Vagina (tissue), 2 donors: ENCODE data around the gene TMC4. TPM values are rescaled to one million over a fixed set of nuclear protein-coding genes. Genes with fewer than 3 reads are reported as not detected.

Experiments
- DNase-seq, 2 donors: peaks; one replicate each; pipeline ENCODE4 v3.0.0-alpha.2; 2017; ENCODE audit errors: extremely low spot score in 2 of 2
- H3K27ac ChIP-seq: fragments of 200-600 bp; sonication (generic); one replicate; pipeline ENCODE4 v1.5.1; 2019
- H3K27me3 ChIP-seq: fragments of 200-600 bp; sonication (generic); one replicate; pipeline ENCODE4 v1.5.1; 2019
- H3K36me3 ChIP-seq, 2 donors: fragments of 200-600 bp; sonication (generic); one replicate each; pipeline ENCODE4 v1.5.1; 2017 to 2019
- H3K4me1 ChIP-seq: fragments of 200-600 bp; sonication (generic); one replicate; pipeline ENCODE4 v1.5.1; 2019
- H3K4me3 ChIP-seq, 2 donors: fragments of 200-600 bp; sonication (generic); 1 replicate in 1 of 2; 2 replicates in 1 of 2; pipeline ENCODE4 v1.5.1; 2016 to 2019
- H3K9me3 ChIP-seq: fragments of 200-600 bp; sonication (generic); one replicate; pipeline ENCODE4 v1.5.1; 2019
- CTCF ChIP-seq, 3 experiments: fragments of 450-650 bp in 2 of 3; fragments of 200-600 bp in 1 of 3; sonication (generic) in 1 of 3; IDR thresholded peaks; one replicate each; pipeline ENCODE4 v1.5.1; 2017 to 2019; ENCODE audit warnings: antibody characterized with exemption in 3 of 3, mild to moderate bottlenecking in 2 of 3, moderate library complexity in 2 of 3
- POLR2A ChIP-seq, 2 donors: fragments of 450-650 bp; IDR thresholded peaks; one replicate each; pipeline ENCODE4 v1.6.1; 2017; ENCODE audit warnings: antibody characterized with exemption in 2 of 2, mild to moderate bottlenecking in 2 of 2, moderate library complexity in 2 of 2
- POLR2AphosphoS5 ChIP-seq, 2 donors: sonication (generic); formaldehyde crosslinking; IDR thresholded peaks; one replicate each; pipeline ENCODE4 v1.9.0; 2017; ENCODE audit warnings: antibody characterized with exemption in 2 of 2, mild to moderate bottlenecking in 2 of 2, low read depth in 1 of 2; ENCODE audit not compliant: insufficient read depth in 1 of 2
- intact Hi-C: fragments of 100-400 bp; cut with DNase I; formaldehyde crosslinking; loops from one replicate; pipeline ENCODE4 v1.15.1; 2023
- total RNA-seq: library from RNA; depleted of rRNA; stranded (reverse); fragments of >200 nt; gene quantifications from one replicate; pipeline ENCODE4 v1.2.3, GENCODE V29; 2016

Gene TMC4
- total RNA-seq, 1 donor from 2014 or later = 22.3 TPM

- intact Hi-C loops = no loop called here
- H3K27ac ChIP-seq = peak overlapping the region; percentile 89
- H3K4me3 ChIP-seq = peak overlapping the region; percentile 78 to 88
- H3K36me3 ChIP-seq = peaks cover 0 to 14% of the 10 kb centered on the region in 2 donors
- H3K9me3 ChIP-seq = no peaks in the 10 kb centered on the region
- DNase-seq = no peak
- peaks cover 50% of the 10 kb centered on the region for H3K4me1 ChIP-seq
- TF ChIP-seq POLR2AphosphoS5 (IDR thresholded peaks at IDR 0.05; ENCODE audit: insufficient read depth in 1 of 2, low read depth in 1 of 2) (no peak), POLR2A (IDR thresholded peaks at IDR 0.05) (no peak), CTCF (IDR thresholded peaks at IDR 0.05) (no peak)
- H3K27me3 ChIP-seq = no peaks in the 10 kb centered on the region
These were observed 34.3 kb downstream of the TMC4 start for GRCh38 chr19:54138489-54139256.

GRCh38 chr19:54137699-54138488 lies 35.1 kb downstream of the TMC4 start, which contains the start of gene CNOT3:
TSS of gene CNOT3 (plus strand) at chr19:54137762. CDS start at chr19:54142979, 5,217 bp downstream.
- intact Hi-C loops = no loop called here
- no peak for DNase-seq
- Histone ChIP-seq H3K4me1 (peaks cover 50% of the 10 kb centered on the region), H3K4me3 (peak within 1 kb of the TSS; percentile 78 to 88), H3K9me3 (no peaks in the 10 kb centered on the region), H3K27ac (peak within 1 kb of the TSS; percentile 89), H3K27me3 (no peaks in the 10 kb centered on the region), H3K36me3 (peaks cover 0 to 6% of the 10 kb centered on the region in 2 donors)
- peak; percentile 88 to 96 for TF ChIP-seq POLR2A (IDR thresholded peaks at IDR 0.05)
- TF ChIP-seq POLR2AphosphoS5 (IDR thresholded peaks at IDR 0.05; ENCODE audit: insufficient read depth in 1 of 2, low read depth in 1 of 2) = peak in 1 of 2 donors; percentile 94
- TF ChIP-seq CTCF (IDR thresholded peaks at IDR 0.05) = no peak

- Histone ChIP-seq H3K4me1 (peaks cover 50% of the 10 kb centered on the region), H3K27ac (peak overlapping the region; percentile 89), H3K36me3 (no peaks in the 10 kb centered on the region), H3K9me3 (no peaks in the 10 kb centered on the region), H3K4me3 (peak overlapping the region; percentile 78 to 88), H3K27me3 (no peaks in the 10 kb centered on the region)
- intact Hi-C loops = no loop called here
- TF ChIP-seq POLR2A (IDR thresholded peaks at IDR 0.05) (no peak), CTCF (IDR thresholded peaks at IDR 0.05) (no peak), POLR2AphosphoS5 (IDR thresholded peaks at IDR 0.05; ENCODE audit: insufficient read depth in 1 of 2, low read depth in 1 of 2) (peak in 1 of 2 donors; percentile 87)
- DNase-seq = peak; percentile 100
These were observed 35.9 kb downstream of the TMC4 start for GRCh38 chr19:54136864-54137698.

GRCh38 chr19:54136086-54136863 lies 36.7 kb downstream of the TMC4 start:
- intact Hi-C loops = no loop called here
- DNase-seq = peak in 1 of 2 donors; percentile 91
- no peaks in the 10 kb centered on the region for H3K36me3 ChIP-seq
- peak overlapping the region; percentile 47 for H3K4me3 ChIP-seq
- peak overlapping the region; percentile 29 for H3K27ac ChIP-seq
- peaks cover 45% of the 10 kb centered on the region for H3K4me1 ChIP-seq
- H3K9me3 ChIP-seq = no peaks in the 10 kb centered on the region
- H3K27me3 ChIP-seq = no peaks in the 10 kb centered on the region
- TF ChIP-seq CTCF (IDR thresholded peaks at IDR 0.05) (no peak), POLR2AphosphoS5 (IDR thresholded peaks at IDR 0.05; ENCODE audit: insufficient read depth in 1 of 2, low read depth in 1 of 2) (no peak), POLR2A (IDR thresholded peaks at IDR 0.05) (no peak)
